K562 (cell line): ENCODE measurements around the gene VEGFA. TPM values are rescaled to one million over a fixed set of nuclear protein-coding genes. Genes with fewer than 3 reads are reported as not detected.

Experiments
- ATF1 ChIP-seq, 2 experiments: fragments of 450-650 bp in 1 of 2; IDR thresholded peaks; 2 replicates each; pipeline ENCODE4 v1.6.1; 2016; ENCODE audit warnings: missing compliant biosample characterization in 1 of 2, missing genetic modification characterization in 1 of 2
- BDP1 ChIP-seq: IDR thresholded peaks from 3 replicates; pipeline ENCODE4 v1.6.1; 2011; ENCODE audit not compliant: insufficient read length, insufficient read depth
- CAMTA2 ChIP-seq: fragments of 250-450 bp; sonication (Bioruptor Pico); conservative IDR thresholded peaks from 2 replicates; pipeline ENCODE4 v1.5.1; 2022
- CBX3 ChIP-seq, 2 experiments: IDR thresholded peaks; 1 replicate in 1 of 2; 2 replicates in 1 of 2; pipeline ENCODE4 v1.6.1; 2012; ENCODE audit warnings: inconsistent platforms in 2 of 2, low read length in 2 of 2, borderline replicate concordance in 1 of 2, control low read depth in 1 of 2
- ESRRA ChIP-seq: fragments of 450-650 bp; IDR thresholded peaks from 2 replicates; pipeline ENCODE4 v1.6.1; 2014; ENCODE audit warnings: low read depth, mild to moderate bottlenecking, moderate library complexity, borderline replicate concordance
- FOXK1 ChIP-seq: sonication (generic); formaldehyde crosslinking; IDR thresholded peaks from 2 replicates; pipeline ENCODE4 v1.8.0; 2022; ENCODE audit warnings: missing genetic modification reagents, mild to moderate bottlenecking, borderline replicate concordance
- HDAC6 ChIP-seq: IDR thresholded peaks from 2 replicates; pipeline ENCODE4 v1.6.1; 2012; ENCODE audit warnings: low read depth, mild to moderate bottlenecking, control low read depth, inconsistent platforms, low read length, moderate library complexity
- KDM4B ChIP-seq, 2 experiments: fragments of 450-650 bp in 1 of 2; sonication (generic) in 1 of 2; IDR thresholded peaks; 2 replicates each; pipeline ENCODE4 v1.6.1; 2016 to 2017; ENCODE audit warnings: borderline replicate concordance in 2 of 2, antibody characterized with exemption in 1 of 2, low read depth in 1 of 2, mild to moderate bottlenecking in 1 of 2
- NCOR1 ChIP-seq: fragments of 450-650 bp; IDR thresholded peaks from 2 replicates; pipeline ENCODE4 v1.6.1; 2016; ENCODE audit warnings: mild to moderate bottlenecking, moderate library complexity
- PHTF2 ChIP-seq: fragments of 250-450 bp; sonication (Bioruptor Pico); IDR thresholded peaks from 2 replicates; pipeline ENCODE4 v1.5.0; 2021; ENCODE audit warnings: mild to moderate bottlenecking
- PML ChIP-seq: IDR thresholded peaks from 2 replicates; pipeline ENCODE4 v1.6.1; 2012; ENCODE audit warnings: low read length, inconsistent platforms
- RAD51 ChIP-seq: fragments of 450-650 bp; IDR thresholded peaks from 2 replicates; pipeline ENCODE4 v1.7.1; 2016; ENCODE audit warnings: low read depth, mild to moderate bottlenecking, borderline replicate concordance
- RBM17 ChIP-seq: fragments of 200-400 bp; formaldehyde crosslinking; IDR thresholded peaks from 2 replicates; pipeline ENCODE4 v1.6.1; 2017; ENCODE audit warnings: low read depth, mild to moderate bottlenecking, low read length, borderline replicate concordance
- RBM39 ChIP-seq: fragments of 200-400 bp; formaldehyde crosslinking; optimal IDR thresholded peaks from 2 replicates; pipeline ENCODE3; 2018; ENCODE audit warnings: low read depth, low read length
- SLC30A9 ChIP-seq: fragments of 250-450 bp; sonication (Bioruptor Pico); IDR thresholded peaks from 2 replicates; pipeline ENCODE4 v1.8.0; 2022; ENCODE audit warnings: mild to moderate bottlenecking, moderate library complexity
- SMARCA5 ChIP-seq: fragments of 450-650 bp; IDR thresholded peaks from 2 replicates; pipeline ENCODE4 v1.6.1; 2016
- SPI1 ChIP-seq: IDR thresholded peaks from 2 replicates; pipeline ENCODE4 v1.6.1; 2011; ENCODE audit warnings: low read depth, low read length, control low read depth, borderline replicate concordance
- SREBF2 ChIP-seq: sonication (generic); formaldehyde crosslinking; IDR thresholded peaks from 2 replicates; pipeline ENCODE4 v1.4.0; 2020; ENCODE audit warnings: mild to moderate bottlenecking, missing genetic modification reagents
- TRIM28 ChIP-seq: fragments of 450-650 bp; IDR thresholded peaks from 2 replicates; pipeline ENCODE4 v1.6.1; 2017
- TSC22D4 ChIP-seq: fragments of 450-650 bp; IDR thresholded peaks from 2 replicates; pipeline ENCODE4 v1.6.1; 2016; ENCODE audit warnings: missing genetic modification characterization, missing biosample characterization, control low read depth
- U2AF1 ChIP-seq: fragments of 200-400 bp; formaldehyde crosslinking; optimal IDR thresholded peaks from 2 replicates; pipeline ENCODE3; 2017; ENCODE audit warnings: mild to moderate bottlenecking, low read depth, low read length, moderate library complexity
- ZEB2 ChIP-seq: fragments of 450-650 bp; IDR thresholded peaks from 2 replicates; pipeline ENCODE4 v1.6.1; 2016
- ZFP1 ChIP-seq: fragments of 450-650 bp; formaldehyde crosslinking; IDR thresholded peaks from 2 replicates; pipeline ENCODE4 v1.4.0; 2020; ENCODE audit warnings: mild to moderate bottlenecking, mixed read lengths
- ZNF347 ChIP-seq: fragments of 450-650 bp; formaldehyde crosslinking; IDR thresholded peaks from 2 replicates; pipeline ENCODE4 v1.4.0; 2020; ENCODE audit warnings: low read depth, mild to moderate bottlenecking, moderate library complexity
- ZNF586 ChIP-seq: fragments of 450-650 bp; formaldehyde crosslinking; conservative IDR thresholded peaks from 2 replicates; pipeline ENCODE4 v1.4.0; 2020; ENCODE audit warnings: mild to moderate bottlenecking, moderate library complexity
- ZNF830 ChIP-seq: fragments of 250-450 bp; sonication (Bioruptor Pico); IDR thresholded peaks from 2 replicates; pipeline ENCODE4 v1.5.0; 2021; ENCODE audit warnings: mild to moderate bottlenecking
- polyA plus RNA-seq, 8 experiments: library from polyadenylated mRNA; depleted of rRNA in 4 of 8; stranded (reverse) in 5 of 8; unstranded in 3 of 8; fragments of >200 nt; fragmentation: Nextera tagmentation in 2 of 8; fragmentation: Illumina TruSeq in 1 of 8; extraction: Ambion mirVana in 2 of 8; extraction: Trizol in 1 of 8; gene quantifications; 2 replicates each; pipeline versions ENCODE4 v1.2.1 to v1.2.3, GENCODE V29; 2011 to 2014; ENCODE audit warnings: inconsistent platforms in 1 of 8, missing spikeins in 1 of 8
- total RNA-seq, 7 experiments: library from RNA; depleted of rRNA in 6 of 7; stranded (reverse); fragments of >200 nt in 6 of 7; fragmentation: Illumina TruSeq in 2 of 7; extraction: Trizol in 2 of 7; gene quantifications; 2 replicates each; pipeline versions ENCODE4 v1.2.1 to v1.2.3, GENCODE V29; 2011 to 2021; ENCODE audit warnings: low replicate concordance in 1 of 7
- TF ChIP-seq, protein P1 (sequence below): IDR thresholded peaks from 2 replicates; pipeline ENCODE4 v1.6.1; 2011; ENCODE audit not compliant: insufficient read length; ENCODE audit errors: extremely low read depth
- TF ChIP-seq, protein P2 (sequence below): sonication (generic); formaldehyde crosslinking; IDR thresholded peaks from 2 replicates; pipeline ENCODE4 v1.8.1; 2022; ENCODE audit warnings: missing genetic modification reagents
- TF ChIP-seq, protein P3 (sequence below): fragments of 450-650 bp; formaldehyde crosslinking; IDR thresholded peaks from 2 replicates; pipeline ENCODE4 v1.4.0; 2020; ENCODE audit warnings: mild to moderate bottlenecking, moderate library complexity

Gene VEGFA
- total and polyA plus RNA-seq, 9 of the 15 experiments (the other 6 are each of a cell fraction or from before 2014, with no cell fraction given) = 14.0 to 271 (median 124) TPM

DNA sequence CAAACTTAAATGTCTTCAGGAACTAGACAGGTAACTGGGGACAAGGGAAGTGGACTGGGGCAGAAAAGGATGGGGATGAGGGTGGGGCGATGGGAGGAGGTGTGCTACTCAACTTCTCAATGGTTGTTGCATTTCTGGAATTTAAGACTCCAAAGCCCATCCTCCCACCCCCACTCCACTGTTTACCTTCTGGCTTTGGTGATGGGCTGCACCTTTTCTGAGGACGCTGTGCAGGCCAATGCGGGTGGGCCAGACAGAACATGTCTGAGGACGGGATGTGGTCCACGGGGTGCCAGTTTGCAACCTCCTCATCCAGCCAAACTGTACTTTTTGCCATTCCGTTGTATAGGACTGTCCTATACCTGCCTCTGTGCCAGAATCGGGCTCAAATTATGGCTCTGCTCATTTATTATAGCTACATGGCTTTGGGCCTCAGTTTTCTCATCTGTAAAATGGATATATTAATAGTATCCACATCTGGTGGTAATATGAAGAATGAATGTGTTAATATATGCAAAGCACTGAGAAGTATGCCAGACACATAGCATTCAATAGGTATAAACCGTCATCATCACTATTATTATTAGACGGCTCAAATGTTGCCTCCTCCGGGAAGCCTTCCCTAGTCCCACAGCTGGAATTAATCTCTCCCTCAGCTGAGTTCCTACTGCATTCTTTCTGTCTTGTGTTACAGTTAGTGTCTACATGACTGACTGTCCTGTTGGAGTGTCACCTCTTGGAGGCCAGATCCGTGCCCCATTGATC lies 31.0 kb upstream of the VEGFA start (continued):
- TF ChIP-seq, protein P1, sequence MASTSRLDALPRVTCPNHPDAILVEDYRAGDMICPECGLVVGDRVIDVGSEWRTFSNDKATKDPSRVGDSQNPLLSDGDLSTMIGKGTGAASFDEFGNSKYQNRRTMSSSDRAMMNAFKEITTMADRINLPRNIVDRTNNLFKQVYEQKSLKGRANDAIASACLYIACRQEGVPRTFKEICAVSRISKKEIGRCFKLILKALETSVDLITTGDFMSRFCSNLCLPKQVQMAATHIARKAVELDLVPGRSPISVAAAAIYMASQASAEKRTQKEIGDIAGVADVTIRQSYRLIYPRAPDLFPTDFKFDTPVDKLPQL = no peak
- TF ChIP-seq SLC30A9 (CRISPR knock-in tag) (no peak), SMARCA5 (peak; percentile 98), HDAC6 (no peak), NCOR1 (no peak), KDM4B (IDR thresholded peaks at IDR 0.05; ENCODE audit: borderline replicate concordance in 2 of 2, low read depth in 1 of 2) (no peak), ZFP1 (CRISPR knock-in tag) (no peak), SPI1 (peak; percentile 36; the same call in 1 of the 2 replicates), TSC22D4 (tag) (no peak), TRIM28 (no peak), RAD51 (no peak), RBM17 (no peak), ESRRA (no peak), ZEB2 (peak; percentile 66; the same call in 1 of the 2 replicates), CAMTA2 (CRISPR knock-in tag) (no peak), ATF1 (CRISPR knock-in tag; IDR thresholded peaks at IDR 0.05) (no peak), ATF1 (tag; IDR thresholded peaks at IDR 0.05) (peak; percentile 20; the same call in 1 of the 2 replicates), ZNF586 (CRISPR knock-in tag) (no peak), FOXK1 (CRISPR knock-in tag) (0 out of 2 replicates have a peak, but pooled peaks have one; percentile 17), ZNF347 (CRISPR knock-in tag) (no peak), RBM39 (no peak), PHTF2 (no peak), SREBF2 (CRISPR knock-in tag) (no peak), BDP1 (no peak), PML (no peak), U2AF1 (no peak), CBX3 (IDR thresholded peaks at IDR 0.05; ENCODE audit: borderline replicate concordance in 1 of 2, low read length in 2 of 2) (peak in 1 of 2 experiments; percentile 58; a peak in 1 of 3 replicates), ZNF830 (CRISPR knock-in tag) (no peak)
- TF ChIP-seq, protein P2, sequence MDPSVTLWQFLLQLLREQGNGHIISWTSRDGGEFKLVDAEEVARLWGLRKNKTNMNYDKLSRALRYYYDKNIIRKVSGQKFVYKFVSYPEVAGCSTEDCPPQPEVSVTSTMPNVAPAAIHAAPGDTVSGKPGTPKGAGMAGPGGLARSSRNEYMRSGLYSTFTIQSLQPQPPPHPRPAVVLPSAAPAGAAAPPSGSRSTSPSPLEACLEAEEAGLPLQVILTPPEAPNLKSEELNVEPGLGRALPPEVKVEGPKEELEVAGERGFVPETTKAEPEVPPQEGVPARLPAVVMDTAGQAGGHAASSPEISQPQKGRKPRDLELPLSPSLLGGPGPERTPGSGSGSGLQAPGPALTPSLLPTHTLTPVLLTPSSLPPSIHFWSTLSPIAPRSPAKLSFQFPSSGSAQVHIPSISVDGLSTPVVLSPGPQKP (CRISPR knock-in tag) = no peak
- TF ChIP-seq, protein P3, sequence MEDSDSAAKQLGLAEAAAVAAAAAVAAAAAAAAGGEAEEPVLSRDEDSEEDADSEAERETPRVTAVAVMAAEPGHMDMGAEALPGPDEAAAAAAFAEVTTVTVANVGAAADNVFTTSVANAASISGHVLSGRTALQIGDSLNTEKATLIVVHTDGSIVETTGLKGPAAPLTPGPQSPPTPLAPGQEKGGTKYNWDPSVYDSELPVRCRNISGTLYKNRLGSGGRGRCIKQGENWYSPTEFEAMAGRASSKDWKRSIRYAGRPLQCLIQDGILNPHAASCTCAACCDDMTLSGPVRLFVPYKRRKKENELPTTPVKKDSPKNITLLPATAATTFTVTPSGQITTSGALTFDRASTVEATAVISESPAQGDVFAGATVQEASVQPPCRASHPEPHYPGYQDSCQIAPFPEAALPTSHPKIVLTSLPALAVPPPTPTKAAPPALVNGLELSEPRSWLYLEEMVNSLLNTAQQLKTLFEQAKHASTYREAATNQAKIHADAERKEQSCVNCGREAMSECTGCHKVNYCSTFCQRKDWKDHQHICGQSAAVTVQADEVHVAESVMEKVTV (CRISPR knock-in tag) = no peak
